Panc1 (cell line): ENCODE data around the gene FILIP1L. TPM values are rescaled to one million over a fixed set of nuclear protein-coding genes. Genes with fewer than 3 reads are reported as not detected.

Source experiments
- ATAC-seq: fragments of 200-7000 bp; cut with Tn5 transposase; 2 replicates; pipeline ENCODE4 v1.9.1; 2020; ENCODE audit warnings: mild to moderate bottlenecking, moderate library complexity
- BruUV-seq: library from RNA; stranded (reverse); fragments of 400-500 nt; replicated peaks from 2 replicates; lab custom pipeline; 2021; lab: Mats Ljungman, UMichigan
- CTCF ChIA-PET: fragments of 300-600 bp; sonication (Branson Sonifier 250); formaldehyde crosslinking; loops from one replicate; lab custom pipeline; 2022; ENCODE audit warnings: antibody characterized with exemption; lab: Charles Lee
- POLR2A ChIA-PET: fragments of 300-600 bp; sonication (Branson Sonifier 250); formaldehyde crosslinking; loops from one replicate; lab custom pipeline; 2022; ENCODE audit warnings: antibody characterized with exemption; lab: Charles Lee
- DNase-seq: peaks from one replicate; pipeline ENCODE4 v3.0.0-alpha.2; 2010; ENCODE audit warnings: low read depth, low spot score
- H3K27ac ChIP-seq: 2 replicates; pipeline ENCODE4 v1.5.1; 2011; ENCODE audit warnings: mild to moderate bottlenecking, low read length, inconsistent platforms
- H3K27me3 ChIP-seq: fragments of 200-500 bp; sonication (Bioruptor generic); 2 replicates; pipeline ENCODE4 v1.6.0; 2014; ENCODE audit warnings: low read length, inconsistent platforms; ENCODE audit not compliant: control insufficient read depth, insufficient read depth
- H3K36me3 ChIP-seq: fragments of 200-500 bp; sonication (Bioruptor generic); 2 replicates; pipeline ENCODE4 v1.5.1; 2014; ENCODE audit warnings: inconsistent platforms, mild to moderate bottlenecking, low read length, moderate library complexity; ENCODE audit not compliant: control insufficient read depth, insufficient read depth
- H3K4me1 ChIP-seq: 2 replicates; pipeline ENCODE4 v1.5.1; 2011; ENCODE audit warnings: inconsistent platforms, mild to moderate bottlenecking, low read length, moderate library complexity; ENCODE audit not compliant: control insufficient read depth, insufficient read depth
- H3K4me3 ChIP-seq, 2 experiments: 2 replicates each; pipeline ENCODE4 v1.5.1; 2011 to 2012; ENCODE audit warnings: low read depth in 2 of 2, low read length in 2 of 2, mild to moderate bottlenecking in 2 of 2, inconsistent platforms in 1 of 2, moderate library complexity in 1 of 2
- H3K9me3 ChIP-seq: fragments of 200-500 bp; sonication (Bioruptor generic); 2 replicates; pipeline ENCODE4 v1.5.1; 2014; ENCODE audit warnings: low read depth, mild to moderate bottlenecking, inconsistent platforms, low read length, moderate library complexity; ENCODE audit not compliant: control insufficient read depth, insufficient read depth
- CTCF ChIP-seq: fragments of 450-650 bp; IDR thresholded peaks from 2 replicates; pipeline ENCODE4 v1.5.1; 2017; ENCODE audit warnings: mild to moderate bottlenecking
- POLR2AphosphoS5 ChIP-seq: IDR thresholded peaks from 2 replicates; pipeline ENCODE4 v1.6.1; 2012; ENCODE audit warnings: mild to moderate bottlenecking, low read depth, low read length, moderate library complexity
- REST ChIP-seq, 2 experiments: IDR thresholded peaks; 2 replicates each; pipeline ENCODE4 v1.6.1; 2011 to 2012; ENCODE audit warnings: low read depth in 2 of 2, control low read depth in 1 of 2, low read length in 1 of 2, mild to moderate bottlenecking in 1 of 2, moderate library complexity in 1 of 2; ENCODE audit not compliant: insufficient read depth in 1 of 2
- SIN3A ChIP-seq: IDR thresholded peaks from 2 replicates; pipeline ENCODE4 v1.6.1; 2012; ENCODE audit warnings: low read depth, mild to moderate bottlenecking, low read length, moderate library complexity, borderline replicate concordance; ENCODE audit not compliant: insufficient read depth
- TCF7L2 ChIP-seq: IDR thresholded peaks from 2 replicates; pipeline ENCODE4 v1.6.1; 2011; ENCODE audit warnings: mild to moderate bottlenecking, low read depth, low read length, inconsistent platforms
- in situ Hi-C: cut with HindIII; loops from 2 replicates; pipeline ENCODE4 v1.10.0; 2016; ENCODE audit warnings: low sequenced_read_pairs, low pct_unique_long_range_greater_than_20kb
- intact Hi-C: fragments of 100-400 bp; cut with micrococcal nuclease; formaldehyde crosslinking; loops from one replicate; pipeline ENCODE4 v1.10.0; 2022; ENCODE audit not compliant: unreplicated experiment
- total RNA-seq: library from RNA; stranded (reverse); gene quantifications from one replicate; pipeline ENCODE4 v1.2.1, GENCODE V29; 2021; ENCODE audit not compliant: unreplicated experiment

The FILIP1L gene
- total RNA-seq, 1 experiment from 2014 or later, result 3.2 TPM

- Histone ChIP-seq H3K9me3 (no peaks in the 10 kb centered on the region), H3K27me3 (no peaks in the 10 kb centered on the region; the same call in 1 of the 2 replicates), H3K36me3 (no peaks in the 10 kb centered on the region), H3K27ac (no peak overlapping the region), H3K4me1 (no peaks in the 10 kb centered on the region), H3K4me3 (no peak overlapping the region)
- no TSS peak for BruUV-seq
- ChIA-PET POLR2A (interaction anchor here (0.5 kb wide), 1 partner anchor 50 kb away, joined by 3 read pairs; no protein-coding TSS in a partner anchor), CTCF (no interaction called here)
- intact Hi-C loops, result no loop called here
- ATAC-seq (no peak), DNase-seq (no peak)
- in situ Hi-C loops, result no loop called here
- TF ChIP-seq POLR2AphosphoS5 (no peak), SIN3A (no peak), TCF7L2 (no peak), REST (IDR thresholded peaks at IDR 0.05; ENCODE audit: insufficient read depth in 1 of 2, low read depth in 2 of 2, low read length in 1 of 2) (no peak)
These were observed 314.9 kb downstream of the FILIP1L start for GRCh38 chr3:99799422-99799821.

GRCh38 chr3:99795573-99795972 is 318.7 kb downstream of the FILIP1L start:
- in situ Hi-C loops (no loop called here), intact Hi-C loops (no loop called here)
- Histone ChIP-seq H3K36me3 (no peaks in the 10 kb centered on the region), H3K4me1 (no peaks in the 10 kb centered on the region), H3K4me3 (no peak overlapping the region), H3K27me3 (peaks cover 18% of the 10 kb centered on the region), H3K9me3 (no peaks in the 10 kb centered on the region), H3K27ac (no peak overlapping the region)
- BruUV-seq, result no TSS peak
- CTCF ChIA-PET, result no interaction called here
- TF ChIP-seq REST (IDR thresholded peaks at IDR 0.05; ENCODE audit: insufficient read depth in 1 of 2, low read depth in 2 of 2, low read length in 1 of 2) (no peak), SIN3A (no peak), TCF7L2 (no peak), CTCF (no peak), POLR2AphosphoS5 (no peak)
- POLR2A ChIA-PET, result no interaction called here
- DNase-seq (no peak), ATAC-seq (no peak)
